GM12878 (cell line): Measurements from ENCODE around the gene MTHFS. TPM values are rescaled to one million over a fixed set of nuclear protein-coding genes. Genes with fewer than 3 reads are reported as not detected.

Experiments
- ATAC-seq: fragments of 200-7000 bp; cut with Tn5 transposase; 3 replicates; pipeline ENCODE4 v1.9.1; 2020; ENCODE audit warnings: mild to moderate bottlenecking, moderate library complexity
- BruUV-seq: library from RNA; stranded (reverse); fragments of 400-500 nt; replicated peaks from 2 replicates; lab custom pipeline; 2021; lab: Mats Ljungman, UMichigan
- CTCF ChIA-PET: fragments of 300-600 bp; sonication (Branson Sonifier 250); formaldehyde crosslinking; extraction: SDS; loops from one replicate; lab custom pipeline; 2021; ENCODE audit warnings: inconsistent platforms; lab: Yijun Ruan, JAX
- POLR2A ChIA-PET: fragments of 350-600 bp; formaldehyde crosslinking; extraction: SDS; loops from one replicate; lab custom pipeline; 2021; ENCODE audit warnings: inconsistent platforms; lab: Charles Lee
- RAD21 ChIA-PET: fragments of 300-600 bp; sonication (Branson Sonifier 250); formaldehyde crosslinking; loops from one replicate; lab custom pipeline; 2023; ENCODE audit warnings: antibody characterized with exemption; ENCODE audit not compliant: unreplicated experiment; lab: Charles Lee
- SMC1A ChIA-PET: fragments of 300-600 bp; sonication (Branson Sonifier 250); formaldehyde crosslinking; loops from one replicate; lab custom pipeline; 2023; ENCODE audit not compliant: unreplicated experiment, uncharacterized antibody; lab: Charles Lee
- DNase-seq: peaks from one replicate; pipeline ENCODE4 v3.0.0-alpha.2; 2011; ENCODE audit warnings: low read depth, low spot score
- FAIRE-seq: peaks from 3 replicates; lab custom pipeline; 2011; peaks lifted over from hg19 to GRCh38; lab: Jason Lieb, UNC
- H2AFZ ChIP-seq: 2 replicates; pipeline ENCODE4 v1.6.0; 2011; ENCODE audit warnings: low read depth, low read length, control low read depth; ENCODE audit not compliant: control insufficient read depth
- H3K27ac ChIP-seq: 2 replicates; pipeline ENCODE4 v1.5.1; 2011; ENCODE audit warnings: control low read depth; ENCODE audit not compliant: control insufficient read depth, insufficient read depth
- H3K27me3 ChIP-seq, 2 experiments: replicated peaks in 1 of 2; 2 replicates each; pipeline versions ENCODE4 v1.6.0 to v1.6.1; 2011; ENCODE audit warnings: low read length in 1 of 2; ENCODE audit not compliant: control insufficient read depth in 2 of 2, insufficient read depth in 2 of 2
- H3K36me3 ChIP-seq, 2 experiments: 2 replicates each; pipeline ENCODE4 v1.5.1; 2011; ENCODE audit warnings: low read length in 1 of 2; ENCODE audit not compliant: control insufficient read depth in 2 of 2, insufficient read depth in 2 of 2
- H3K4me1 ChIP-seq: 2 replicates; pipeline ENCODE4 v1.6.1; 2011; ENCODE audit warnings: mild to moderate bottlenecking, low read length, moderate library complexity, mixed read lengths; ENCODE audit not compliant: control insufficient read depth, insufficient read depth
- H3K4me2 ChIP-seq: 2 replicates; pipeline ENCODE4 v1.6.0; 2011; ENCODE audit warnings: control low read depth; ENCODE audit not compliant: control insufficient read depth, insufficient read depth
- H3K4me3 ChIP-seq: fragments of 200-600 bp; sonication (generic); 2 replicates; pipeline ENCODE4 v1.5.1; 2016
- H3K79me2 ChIP-seq: 2 replicates; pipeline ENCODE4 v1.6.0; 2011; ENCODE audit warnings: low read length; ENCODE audit not compliant: control insufficient read depth, insufficient read depth
- H3K9ac ChIP-seq: 2 replicates; pipeline ENCODE4 v1.8.0; 2011; ENCODE audit warnings: low read length, control low read depth, mixed read lengths; ENCODE audit not compliant: control insufficient read depth, insufficient read depth
- H3K9me3 ChIP-seq: replicated peaks from 3 replicates; pipeline ENCODE4 v1.5.1; 2011; ENCODE audit warnings: mild to moderate bottlenecking, low read length; ENCODE audit not compliant: control insufficient read depth, insufficient read depth
- H4K20me1 ChIP-seq: 2 replicates; pipeline ENCODE4 v1.6.0; 2011; ENCODE audit not compliant: control insufficient read depth, insufficient read depth
- CUX1 ChIP-seq: IDR thresholded peaks from 2 replicates; pipeline ENCODE4 v1.6.1; 2012; ENCODE audit warnings: improper control_type of control experiment, low read depth, low read length; ENCODE audit not compliant: insufficient replicate concordance
- E2F4 ChIP-seq: IDR thresholded peaks from 2 replicates; pipeline ENCODE4 v1.6.1; 2012; ENCODE audit warnings: low read depth, low read length, improper control_type of control experiment
- IKZF1 ChIP-seq: fragments of 450-650 bp; conservative IDR thresholded peaks from 2 replicates; pipeline ENCODE4 v1.6.1; 2017; ENCODE audit warnings: antibody characterized with exemption, mild to moderate bottlenecking
- KLF5 ChIP-seq: fragments of 450-650 bp; IDR thresholded peaks from 2 replicates; pipeline ENCODE4 v1.6.1; 2014; ENCODE audit warnings: mild to moderate bottlenecking; ENCODE audit not compliant: partially characterized antibody
- MEF2A ChIP-seq: IDR thresholded peaks from 2 replicates; pipeline ENCODE4 v1.6.1; 2011; ENCODE audit warnings: low read depth, mild to moderate bottlenecking, low read length, moderate library complexity; ENCODE audit not compliant: insufficient read depth
- MEF2B ChIP-seq: fragments of 450-650 bp; IDR thresholded peaks from 2 replicates; pipeline ENCODE4 v1.6.1; 2018; ENCODE audit warnings: mild to moderate bottlenecking, moderate library complexity; ENCODE audit not compliant: partially characterized antibody, poor library complexity, severe bottlenecking
- MLLT1 ChIP-seq: fragments of 450-650 bp; IDR thresholded peaks from 2 replicates; pipeline ENCODE4 v1.6.1; 2016; ENCODE audit warnings: mild to moderate bottlenecking
- MYC ChIP-seq: IDR thresholded peaks from 2 replicates; pipeline ENCODE4 v1.6.1; 2011; ENCODE audit warnings: mild to moderate bottlenecking, low read length, moderate library complexity, inconsistent platforms; ENCODE audit not compliant: insufficient read depth, insufficient replicate concordance, insufficient read length, severe bottlenecking
- RBBP5 ChIP-seq: fragments of 200-600 bp; sonication (generic); conservative IDR thresholded peaks from 2 replicates; pipeline ENCODE4 v1.6.1; 2016
- SMARCA5 ChIP-seq: fragments of 450-650 bp; IDR thresholded peaks from 2 replicates; pipeline ENCODE4 v1.6.1; 2017; ENCODE audit warnings: mild to moderate bottlenecking
- SREBF2 ChIP-seq: IDR thresholded peaks from 2 replicates; pipeline ENCODE4 v1.6.1; 2012; ENCODE audit warnings: mild to moderate bottlenecking, low read length
- TAF1 ChIP-seq: IDR thresholded peaks from 2 replicates; pipeline ENCODE4 v1.6.1; 2011; ENCODE audit warnings: mild to moderate bottlenecking, low read depth, low read length, borderline replicate concordance
- USF1 ChIP-seq: IDR thresholded peaks from 2 replicates; pipeline ENCODE4 v1.6.1; 2011; ENCODE audit warnings: borderline replicate concordance, low read depth, mild to moderate bottlenecking, moderate library complexity, mixed read lengths, low read length; ENCODE audit not compliant: insufficient read depth; ENCODE audit errors: extremely low read length
- ZBED1 ChIP-seq: IDR thresholded peaks from 2 replicates; pipeline ENCODE4 v1.6.1; 2016; ENCODE audit warnings: borderline replicate concordance
- WGBS: methylation state at CpG from one replicate; pipeline ENCODE4 v1.1.6; 2016; ENCODE audit warnings: low lambda C conversion rate; ENCODE audit not compliant: insufficient replicate concordance, insufficient coverage; ENCODE audit errors: missing lambda C conversion rate; 5-methylcytosine and 5-hydroxymethylcytosine counted together
- in situ Hi-C: fragments of 300-500 bp; cut with MboI; formaldehyde crosslinking; loops from 9 replicates; pipeline ENCODE4 v1.14.3; 2018; ENCODE audit warnings: mixed read lengths
- intact Hi-C: fragments of 100-400 bp; cut with micrococcal nuclease; formaldehyde crosslinking; loops from one replicate; pipeline ENCODE4 v1.14.2; 2022; ENCODE audit not compliant: unreplicated experiment
- polyA plus RNA-seq, 11 experiments: library from polyadenylated mRNA; depleted of rRNA in 4 of 11; unstranded in 6 of 11; stranded (reverse) in 5 of 11; fragments of >200 nt; fragmentation: Nextera tagmentation in 4 of 11; fragmentation: Illumina TruSeq in 1 of 11; extraction: Ambion mirVana in 4 of 11; extraction: Trizol in 1 of 11; gene quantifications; 1 replicate in 1 of 11; 2 replicates in 10 of 11; pipeline versions ENCODE4 v1.2.1 to v1.2.3, GENCODE V29; 2011 to 2016; ENCODE audit warnings: inconsistent platforms in 2 of 11, missing spikeins in 2 of 11, low read depth in 1 of 11
- total RNA-seq, 4 experiments: library from RNA; depleted of rRNA in 3 of 4; stranded (reverse); fragments of >200 nt in 3 of 4; fragmentation: Illumina TruSeq in 1 of 4; extraction: Trizol in 1 of 4; gene quantifications; 2 replicates each; pipeline versions ENCODE4 v1.2.1 to v1.2.3, GENCODE V29; 2013 to 2021

The MTHFS gene
- total and polyA plus RNA-seq, 10 of the 15 experiments (the other 5 are each of a cell fraction or from before 2014, with no cell fraction given), result 14.0 to 81.9 (median 31.8) TPM

- SMC1A ChIA-PET, result interaction anchor here (0.5 to 4.5 kb wide), 4 partner anchors 9 to 46 kb away, joined by 4 to 37 read pairs (median 32); partner anchors contain the start of gene MTHFS
- Histone ChIP-seq H3K9me3 (peaks cover 43% of the 10 kb centered on the region), H3K9ac (no peak overlapping the region), H3K4me2 (no peak overlapping the region), H3K4me3 (no peak overlapping the region), H3K27me3 (no peaks in the 10 kb centered on the region), H3K36me3 (peaks cover 0 to 4% of the 10 kb centered on the region in 2 experiments; a peak in 2 of 4 replicates), H3K79me2 (peaks cover 31% of the 10 kb centered on the region), H2AFZ (no peak overlapping the region), H3K4me1 (no peaks in the 10 kb centered on the region), H3K27ac (no peak overlapping the region), H4K20me1 (no peaks in the 10 kb centered on the region)
- in situ Hi-C loops (no loop called here), intact Hi-C loops (loop anchor here (5.0 kb wide), 1 partner anchor 142 kb away; no protein-coding TSS in a partner anchor)
- WGBS, result 86% methylated on average over 12 of the region's 12 CpGs
- CTCF ChIA-PET, result interaction anchor here (1.0 kb wide), 1 partner anchor 9 kb away, joined by 3 read pairs; no protein-coding TSS in a partner anchor
- DNase-seq, result no peak
- RAD21 ChIA-PET, result interaction anchor here (1.4 kb wide), 1 partner anchor 10 kb away, joined by 6 read pairs; no protein-coding TSS in a partner anchor
- POLR2A ChIA-PET, result interaction anchor here (3.6 to 3.9 kb wide), 2 partner anchors 10 to 49 kb away, joined by 27 to 49 read pairs; partner anchors contain the start of gene BCL2A1
- no peak for FAIRE-seq
- ATAC-seq, result no peak
- no TSS peak for BruUV-seq
- TF ChIP-seq TAF1, result no peak
- TF ChIP-seq E2F4, result no peak
- TF ChIP-seq SREBF2, result no peak
- TF ChIP-seq IKZF1, result no peak
- TF ChIP-seq SMARCA5, result no peak
- TF ChIP-seq MEF2B, result no peak
- TF ChIP-seq MYC, result no peak
- TF ChIP-seq MLLT1, result no peak
- no peak for TF ChIP-seq ZBED1
- TF ChIP-seq CUX1, result no peak
- TF ChIP-seq USF1, result no peak
- no peak for TF ChIP-seq MEF2A
- TF ChIP-seq KLF5, result peak; percentile 47
- TF ChIP-seq RBBP5, result no peak
Measured at GRCh38 chr15:79919749-79920511, 23.1 kb upstream of the MTHFS start.
